ENCODE data around the gene P4HA1.
"Not testable (repeated sequence)": the region's sequence is repeated elsewhere in the genome, so short reads cannot be mapped to it uniquely, and the experiment has no call there.

P4HA1 gene

DNA sequence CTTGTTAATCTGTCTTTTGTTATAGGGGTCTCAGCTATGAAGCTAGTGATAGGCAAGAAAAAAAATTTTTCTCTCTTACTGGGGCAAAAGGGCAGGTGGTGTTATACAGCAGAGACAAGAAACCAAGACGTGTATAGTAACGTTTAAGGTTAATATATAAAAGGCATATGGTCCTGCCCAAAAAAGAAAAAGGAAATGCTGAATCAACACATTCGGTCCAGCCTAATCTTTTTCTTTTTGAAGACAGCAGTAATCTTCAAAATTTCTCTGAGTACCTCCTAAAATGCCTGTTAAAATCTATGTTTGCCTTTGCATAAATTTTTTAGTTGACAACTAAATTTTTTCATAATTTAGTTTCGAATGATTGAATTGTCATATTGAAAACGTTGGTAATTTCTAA is 54.5 kb downstream of the P4HA1 start:
- DNase-seq: no peak

DNA sequence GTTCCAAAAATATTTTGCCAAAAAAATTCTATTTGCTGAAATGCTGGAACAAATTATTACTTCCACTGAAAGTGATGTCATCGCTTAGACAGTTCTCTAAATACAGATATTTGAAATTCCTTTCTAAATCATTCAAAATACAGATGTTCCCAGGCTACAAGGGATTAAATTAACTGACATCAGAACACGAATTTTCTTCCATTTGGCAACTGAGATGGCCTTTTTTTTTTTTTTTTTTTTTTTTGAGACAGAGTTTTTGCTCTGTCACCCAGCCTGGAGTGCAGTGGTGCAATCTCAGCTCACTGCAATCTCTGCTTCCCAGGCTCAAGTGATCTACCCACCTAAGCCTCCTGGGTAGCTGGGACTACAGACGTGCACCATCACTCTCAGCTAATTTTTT is 57.0 kb downstream of the P4HA1 start:
- no peak for DNase-seq

DNA sequence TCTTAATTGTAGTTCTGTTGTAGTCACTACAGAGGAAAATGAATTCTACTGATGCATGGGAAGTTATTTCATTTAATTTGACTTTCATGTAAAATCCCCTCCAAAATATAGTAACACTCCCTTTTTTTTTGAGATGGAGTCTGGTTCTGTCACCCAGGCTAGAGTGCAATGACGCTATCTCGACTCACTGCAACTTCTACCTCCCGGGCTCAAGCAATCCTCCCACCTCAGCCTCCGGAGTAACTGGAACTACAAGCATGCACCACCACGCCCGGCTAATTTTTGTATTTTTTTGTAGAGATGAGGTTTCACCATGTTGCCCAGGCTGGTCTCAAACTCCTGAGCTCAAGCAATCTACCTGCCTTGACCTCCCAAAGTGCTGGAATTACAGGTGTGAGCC is 60.4 kb downstream of the P4HA1 start:
- DNase-seq: not testable (repeated sequence)

DNA sequence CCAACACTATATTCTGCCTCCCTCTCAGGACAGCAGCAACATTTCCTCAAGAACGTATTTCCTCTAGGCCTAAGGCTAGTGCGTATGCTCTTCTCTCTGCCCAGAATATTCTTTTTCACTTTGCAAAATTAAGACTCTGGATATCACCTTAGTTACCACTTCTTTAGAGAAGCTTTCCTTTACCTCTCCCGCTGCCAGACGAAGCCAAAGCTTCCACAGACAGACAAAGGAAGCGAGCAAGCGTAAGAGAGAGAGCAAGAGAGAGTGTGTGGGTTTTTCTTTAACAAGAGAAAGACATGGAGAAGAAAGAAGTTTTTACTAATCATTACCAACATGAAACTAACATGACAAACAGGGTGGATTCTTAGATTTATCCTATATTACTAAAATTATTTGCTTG is 64.1 kb downstream of the P4HA1 start:
- DNase-seq: no peak

DNA sequence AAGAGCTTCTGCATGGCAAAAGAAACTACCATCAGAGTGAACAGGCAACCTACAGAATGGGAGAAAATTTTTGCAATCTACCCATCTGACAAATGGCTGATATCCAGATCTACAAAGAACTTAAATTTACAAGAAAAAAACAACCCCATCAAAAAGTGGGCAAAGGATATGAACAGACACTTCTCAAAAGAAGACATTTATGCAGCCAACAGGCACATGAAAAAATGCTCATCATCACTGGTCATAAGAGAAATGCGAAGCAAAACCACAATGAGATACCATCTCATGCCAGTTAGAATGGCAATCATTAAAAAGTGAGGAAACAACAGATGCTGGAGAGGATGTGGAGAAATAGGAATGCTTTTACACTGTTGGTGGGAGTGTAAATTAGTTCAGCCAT is 70.0 kb downstream of the P4HA1 start:
- DNase-seq: not testable (repeated sequence)

DNA sequence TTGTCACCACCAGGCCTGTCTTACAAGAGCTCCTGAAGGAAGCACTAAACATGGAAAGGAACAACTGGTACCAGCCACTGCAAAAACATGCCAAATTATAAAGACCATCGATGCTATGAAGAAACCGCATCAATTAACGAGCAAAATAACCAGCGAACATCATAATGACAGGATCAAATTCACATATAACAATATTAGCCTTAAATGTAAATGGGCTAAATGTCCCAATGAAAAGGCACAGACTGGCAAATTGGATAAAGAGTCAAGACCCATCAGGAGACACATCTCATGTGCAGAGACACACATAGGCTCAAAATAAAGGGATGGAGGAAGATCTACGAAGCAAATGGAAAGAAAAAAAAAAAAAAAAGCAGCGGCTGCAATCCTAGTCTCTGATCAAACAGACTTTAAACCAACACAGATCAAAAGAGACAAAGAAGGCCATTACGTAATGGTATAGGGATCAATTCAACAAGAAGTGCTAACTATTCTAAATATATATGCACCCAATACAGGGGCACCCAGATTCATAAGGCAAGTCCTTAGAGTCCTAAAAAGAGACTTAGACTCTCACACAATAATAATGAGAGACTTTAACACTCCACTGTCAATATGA is 73.1 kb downstream of the P4HA1 start:
- not testable (repeated sequence) for DNase-seq

DNA sequence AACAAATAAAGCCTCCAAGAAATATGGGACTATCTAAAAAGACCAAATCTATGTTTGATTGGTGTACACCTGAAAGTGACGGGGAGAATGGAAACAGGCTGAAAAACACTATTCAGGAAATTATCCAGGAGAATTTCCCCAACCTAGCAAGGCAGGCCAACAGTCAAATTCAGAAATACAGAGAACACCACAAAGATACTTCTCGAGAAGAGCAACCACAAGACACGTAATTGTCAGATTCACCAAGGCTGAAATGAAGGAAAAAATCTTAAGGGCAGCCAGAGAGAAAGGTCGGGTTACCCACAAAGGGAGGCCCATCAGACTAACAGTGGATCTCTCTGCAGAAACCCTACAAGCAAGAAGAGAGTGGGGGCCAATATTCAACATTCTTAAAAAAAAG is 73.7 kb downstream of the P4HA1 start:
- DNase-seq: not testable (repeated sequence)

DNA sequence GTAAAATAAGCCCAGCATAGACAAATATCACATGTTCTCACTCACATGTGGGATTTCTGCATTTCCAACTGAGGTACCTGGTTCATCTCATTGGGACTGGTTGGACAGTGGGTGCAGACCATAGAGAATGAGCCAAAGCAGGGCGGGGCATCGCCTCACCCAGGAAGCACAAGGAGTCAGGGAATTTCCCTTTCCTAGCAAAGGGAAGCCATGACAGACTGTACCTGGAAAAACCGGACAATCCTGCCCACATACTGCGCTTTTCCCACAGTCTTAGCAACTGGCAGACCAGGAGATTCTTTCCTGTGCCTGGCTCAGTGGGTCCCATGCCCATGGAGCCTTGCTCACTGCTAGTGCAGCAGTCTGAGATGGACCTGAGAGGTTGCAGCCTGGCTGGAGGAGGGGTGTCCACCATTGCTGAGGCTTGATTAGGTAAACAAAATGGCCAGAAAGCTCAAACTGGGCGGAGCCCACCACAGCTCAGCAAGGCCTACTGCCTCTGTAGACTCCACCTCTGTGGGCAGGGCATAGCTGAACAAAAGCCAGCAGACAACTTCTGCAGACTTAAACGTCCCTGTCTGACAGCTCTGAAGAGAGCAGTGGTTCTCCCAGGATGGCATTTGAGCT is 75.0 kb downstream of the P4HA1 start:
- DNase-seq: not testable (repeated sequence)

DNA sequence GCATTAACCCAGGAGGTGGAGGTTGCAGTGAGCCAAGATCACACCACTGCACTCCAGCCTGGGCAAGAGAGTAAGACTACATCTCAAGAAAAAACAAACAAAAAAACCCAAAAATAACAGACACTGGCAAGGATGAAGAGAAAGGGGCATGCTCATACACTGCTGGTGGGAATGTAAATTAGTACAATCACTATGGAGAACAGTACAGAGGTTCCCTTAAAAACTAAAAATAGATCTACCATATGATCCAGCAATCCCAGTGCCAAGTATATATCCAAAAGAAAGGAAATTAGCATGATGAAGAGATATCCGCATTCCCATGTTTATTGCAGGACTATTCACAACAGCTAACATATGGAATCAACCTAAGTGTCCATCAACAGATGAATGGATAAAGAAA is 75.6 kb downstream of the P4HA1 start:
- no peak for DNase-seq

DNA sequence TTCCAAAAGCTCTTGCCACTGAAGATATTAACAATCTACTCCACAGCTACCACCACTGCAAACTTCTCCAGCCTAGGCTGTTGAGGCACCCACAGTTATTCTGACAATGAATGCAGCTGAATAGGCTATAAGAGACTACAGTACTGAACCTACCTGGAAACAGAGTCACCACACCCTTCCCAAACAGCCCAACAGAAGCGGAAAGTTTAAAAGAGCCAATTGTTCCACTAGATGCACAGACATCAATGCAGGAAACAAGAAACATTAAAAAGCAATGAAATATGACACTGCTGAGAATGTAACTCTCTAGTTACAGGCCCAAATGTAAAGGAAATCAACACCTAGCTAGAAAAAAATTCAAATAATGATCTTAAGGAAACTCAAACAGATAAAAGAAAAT is 77.6 kb downstream of the P4HA1 start:
- DNase-seq: no peak

DNA sequence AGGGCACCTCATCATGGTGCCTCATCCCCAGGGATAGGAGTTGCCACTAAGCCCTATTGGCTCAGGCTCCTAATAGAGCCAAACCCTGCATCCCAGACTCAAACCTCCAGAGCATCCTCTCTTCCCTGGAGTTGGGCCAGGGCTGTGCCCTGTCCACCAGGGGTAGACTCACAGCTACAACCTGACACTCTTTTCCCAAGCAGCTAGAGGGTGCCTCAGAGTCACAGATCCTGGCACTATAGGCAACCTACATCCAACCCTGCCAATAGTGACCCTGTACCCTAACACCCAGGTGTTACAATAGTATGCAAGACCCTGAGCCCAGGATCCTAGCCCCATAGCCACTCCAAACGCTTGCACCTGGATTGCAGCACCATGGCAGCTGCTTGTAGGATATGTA is 78.0 kb downstream of the P4HA1 start:
- DNase-seq: no peak

DNA sequence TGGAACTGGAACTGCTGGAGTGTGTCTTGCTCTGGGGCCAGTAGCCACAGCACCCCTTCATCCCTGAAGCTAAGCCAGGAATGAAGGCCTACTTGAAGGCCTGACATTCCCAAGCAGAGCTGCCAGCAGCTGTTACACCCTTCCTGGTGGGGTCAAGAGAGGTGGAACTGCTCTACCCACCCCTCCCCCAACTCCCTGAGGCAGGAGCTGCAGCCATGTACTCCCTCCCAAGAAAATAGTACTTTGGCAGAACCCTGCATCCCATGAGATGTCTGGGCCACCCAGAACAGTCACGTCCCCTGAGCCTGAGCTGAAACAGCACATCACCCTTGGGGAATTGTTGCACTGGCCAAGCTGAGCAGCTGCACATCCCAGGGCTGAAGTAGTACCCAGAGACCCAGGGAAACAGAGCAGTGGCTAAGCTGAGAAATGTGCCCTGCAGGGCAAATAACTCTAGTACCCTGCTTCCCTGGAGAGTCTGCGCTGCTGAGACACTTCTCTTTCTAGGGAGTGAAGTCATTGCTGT is 78.6 kb downstream of the P4HA1 start:
- DNase-seq: no peak

DNA sequence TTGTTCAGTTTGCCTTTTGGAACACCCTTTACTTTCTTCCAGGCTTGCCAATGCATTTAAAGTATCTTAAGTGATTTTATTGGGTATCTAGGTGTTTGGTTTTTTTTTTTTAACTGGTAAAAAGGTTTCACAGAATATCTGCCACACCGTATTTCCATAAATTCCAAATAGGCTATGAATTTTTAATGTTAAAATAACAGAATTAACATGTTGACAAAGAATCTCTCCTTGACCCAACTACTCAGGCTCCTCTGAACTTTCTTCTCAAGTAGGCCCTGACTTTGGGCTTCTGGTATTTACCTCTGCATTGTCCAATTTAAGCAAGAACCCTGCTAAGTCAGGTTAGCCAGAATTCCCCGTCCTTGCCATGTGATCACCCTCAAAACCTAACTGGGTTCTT is 80.9 kb downstream of the P4HA1 start:
- DNase-seq: no peak

DNA sequence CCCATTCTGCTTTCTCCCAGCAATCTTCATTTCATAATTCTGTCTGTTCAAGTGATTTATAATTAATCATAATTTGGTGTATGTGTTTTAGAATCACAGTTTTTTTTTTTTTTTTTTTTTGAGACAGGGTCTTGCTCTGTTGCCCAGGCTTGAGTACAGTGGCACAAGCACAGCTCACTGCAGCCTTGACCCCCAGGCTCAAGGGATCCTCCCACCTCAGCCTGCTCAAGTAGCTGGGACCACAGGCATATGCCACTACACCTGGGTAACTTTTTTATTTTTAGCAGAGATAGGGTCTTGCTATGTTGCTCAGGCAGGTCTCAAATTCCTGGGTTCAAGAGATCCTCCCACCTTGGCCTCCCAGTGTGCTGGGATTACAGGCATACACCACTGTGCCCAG is 92.8 kb downstream of the P4HA1 start:
- no peak for DNase-seq

DNA sequence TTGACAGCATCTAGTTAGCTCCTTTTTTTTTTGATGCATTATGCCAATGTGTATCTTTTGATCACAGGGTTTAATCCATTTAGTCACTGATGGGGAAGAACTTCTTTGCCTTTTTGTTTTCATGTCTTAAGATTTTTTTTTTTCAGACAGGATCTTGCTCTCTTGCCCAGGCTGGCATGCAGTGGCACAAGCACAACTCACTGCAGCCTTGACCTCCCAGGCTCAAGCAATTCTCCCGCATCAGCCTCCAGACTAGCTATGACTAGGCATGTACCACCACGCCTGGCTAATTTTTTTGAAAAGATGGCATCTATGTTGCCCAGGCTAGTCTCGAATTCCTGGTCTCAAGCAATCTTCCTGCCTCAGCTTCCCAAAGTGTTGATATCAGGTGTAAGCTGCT is 95.7 kb downstream of the P4HA1 start:
- DNase-seq: no peak

DNA sequence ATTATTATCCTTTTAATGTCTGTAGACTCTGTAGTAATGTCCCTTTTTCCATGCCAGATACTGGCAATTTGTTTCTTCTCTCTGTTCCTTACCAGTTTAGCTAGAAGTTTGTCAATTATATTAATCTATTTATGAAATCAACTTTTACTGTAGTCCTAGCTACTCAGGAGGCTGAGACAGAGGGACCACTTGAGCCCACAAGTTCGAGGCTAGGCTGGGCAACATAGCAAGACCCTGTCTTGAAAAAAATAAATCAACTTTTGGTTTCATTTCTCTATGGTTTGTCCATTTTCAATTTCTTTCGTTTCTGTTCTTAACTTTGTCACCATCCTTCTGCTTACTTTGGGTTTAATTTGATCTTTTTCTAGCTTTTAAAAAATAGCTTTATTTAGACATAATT is 99.6 kb downstream of the P4HA1 start:
- no peak for DNase-seq

DNA sequence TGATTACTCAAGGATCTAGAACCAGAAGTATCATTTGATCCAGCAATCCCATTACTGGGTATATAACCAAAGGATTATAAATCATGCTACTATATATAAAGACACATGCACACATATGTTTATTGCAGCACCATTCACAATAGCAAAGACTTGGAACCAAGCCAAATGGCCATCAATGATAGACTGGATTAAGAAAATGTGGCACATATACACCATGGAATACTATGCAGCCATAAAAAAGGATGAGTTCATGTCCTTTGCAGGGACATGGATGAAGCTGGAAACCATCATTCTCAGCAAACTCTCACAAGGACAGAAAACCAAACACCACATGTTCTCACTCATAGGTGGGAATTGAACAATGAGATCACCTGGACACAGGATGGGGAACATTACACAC is 101.2 kb downstream of the P4HA1 start:
- not testable (repeated sequence) for DNase-seq

DNA sequence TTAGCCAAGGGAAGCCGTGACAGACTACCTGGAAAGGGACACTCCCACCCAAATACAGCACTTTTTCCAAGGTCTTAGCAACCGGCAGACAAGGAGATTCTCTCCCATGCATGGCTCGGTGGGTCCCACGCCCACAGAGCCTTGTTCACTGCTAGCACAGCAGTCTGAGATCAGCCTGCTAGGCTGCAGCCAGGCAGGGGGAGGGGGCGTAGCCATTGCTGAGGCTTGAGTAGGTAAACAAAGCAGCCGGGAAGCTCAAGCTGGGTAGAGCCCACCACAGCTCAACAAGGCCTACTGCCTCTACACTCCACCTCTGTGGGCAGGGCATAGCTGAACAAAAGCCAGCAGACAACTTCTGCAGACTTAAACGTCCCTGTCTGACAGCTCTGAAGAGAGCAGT is 106.9 kb downstream of the P4HA1 start:
- DNase-seq: not testable (repeated sequence)

DNA sequence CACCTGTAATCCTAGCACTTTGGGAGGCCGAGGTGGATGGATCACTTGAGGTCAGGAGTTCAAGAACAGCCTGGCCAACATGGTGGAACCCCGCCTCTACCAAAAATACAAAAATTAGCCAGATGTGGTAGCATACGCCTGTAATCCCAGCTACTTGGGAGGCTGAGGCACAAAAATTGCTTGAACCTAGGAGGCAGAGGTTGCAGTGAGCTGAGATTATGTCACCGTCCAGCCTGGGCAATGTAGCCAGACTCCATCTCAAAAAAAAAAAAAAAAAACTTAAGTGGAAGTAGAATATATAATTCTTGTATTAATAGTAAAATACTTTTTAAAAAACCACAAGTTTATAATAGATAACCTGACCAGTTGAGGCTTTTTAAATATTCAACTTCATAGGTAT is 112.0 kb downstream of the P4HA1 start:
- not testable (repeated sequence) for DNase-seq

DNA sequence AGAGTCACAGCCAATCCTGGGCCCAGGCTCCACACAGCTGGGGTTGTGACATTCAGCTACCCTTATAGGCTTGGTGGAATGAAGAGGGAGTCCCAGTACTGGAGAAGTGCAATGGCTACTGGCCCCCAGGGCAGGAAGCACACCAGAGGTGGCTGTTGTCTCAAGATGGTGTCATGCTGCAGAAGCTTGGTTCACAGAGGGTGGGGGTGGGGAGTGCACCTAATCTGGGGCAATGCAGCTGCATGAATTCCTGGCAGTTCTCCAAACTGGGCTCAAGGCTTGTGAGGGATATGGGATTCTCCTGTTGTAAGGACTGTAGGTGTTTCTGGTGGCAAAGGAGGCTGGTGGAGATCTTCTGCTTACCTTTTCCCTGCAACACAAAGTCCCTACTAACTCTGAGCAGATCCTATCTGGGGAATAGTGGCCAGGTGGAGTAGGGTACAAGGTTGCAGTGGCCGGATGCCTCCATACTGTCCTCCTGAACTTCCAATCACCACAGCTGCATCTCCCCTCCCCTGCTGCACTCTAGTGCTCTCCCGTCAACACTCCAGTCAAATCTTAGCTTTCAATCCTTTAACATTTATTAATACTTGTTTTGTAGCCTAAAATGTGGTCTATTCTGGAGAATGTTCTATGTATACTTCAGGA is 114.7 kb downstream of the P4HA1 start:
- no peak for DNase-seq

DNA sequence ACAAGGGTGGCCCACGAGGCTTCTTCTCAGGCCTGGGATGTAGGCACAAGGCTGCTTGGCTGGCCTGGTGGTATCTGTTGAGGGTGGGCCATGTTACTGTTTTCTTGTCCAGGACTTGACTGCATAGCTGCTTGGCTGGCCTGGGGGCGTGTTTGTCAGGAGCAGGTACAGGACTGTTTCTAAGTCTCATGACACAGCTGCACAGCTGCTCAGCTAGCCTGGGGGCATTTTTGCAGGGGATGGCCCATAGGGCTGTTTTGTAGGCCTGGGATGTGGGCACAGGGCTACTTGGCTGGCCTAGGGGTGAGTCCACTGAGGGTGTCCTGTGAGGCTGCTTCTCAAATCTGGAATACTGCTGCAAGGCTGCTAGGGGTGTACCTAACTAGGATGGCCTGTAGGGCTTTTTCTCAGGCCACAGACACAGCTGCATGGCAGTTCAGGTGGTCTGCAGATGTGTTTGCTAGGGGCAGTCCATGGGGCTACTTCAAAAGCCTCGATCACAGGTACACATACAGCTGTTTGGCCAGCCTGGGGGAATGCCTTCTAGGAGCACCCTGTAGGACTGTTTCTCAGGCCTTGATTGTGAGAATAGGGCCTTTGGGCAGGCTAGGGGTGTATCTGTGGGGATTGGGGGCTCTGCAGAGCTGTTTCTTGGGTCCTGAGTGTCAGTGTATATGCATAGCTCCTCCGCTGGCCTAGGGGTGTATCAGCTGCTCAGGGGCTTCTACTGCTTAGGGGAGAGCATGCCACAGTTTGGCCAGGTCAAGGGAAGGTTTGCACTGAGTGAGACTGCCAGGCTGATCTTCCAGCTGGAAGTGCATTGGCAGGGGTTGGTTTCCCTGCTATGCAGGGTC is 115.4 kb downstream of the P4HA1 start:
- no peak for DNase-seq

DNA sequence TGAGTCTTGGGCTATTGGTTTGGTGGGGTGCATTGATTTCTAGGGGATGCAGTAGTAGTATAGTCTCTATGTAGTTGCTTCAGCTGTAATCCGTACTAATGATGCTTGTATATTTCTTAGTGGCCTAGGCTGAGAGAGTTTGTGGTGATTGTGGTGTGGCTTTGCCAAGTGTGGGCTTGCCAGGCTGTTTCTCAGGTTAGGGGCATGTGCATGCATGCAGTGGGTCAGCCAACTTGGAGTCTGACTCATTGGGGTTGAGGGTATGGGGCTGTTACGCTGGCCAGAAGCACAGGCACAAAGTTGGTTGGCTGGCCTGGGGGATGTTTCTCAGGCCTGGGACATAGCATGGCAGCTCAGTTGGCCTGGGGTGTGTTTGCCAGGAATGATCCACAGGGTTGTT is 116.3 kb downstream of the P4HA1 start:
- DNase-seq: no peak

DNA sequence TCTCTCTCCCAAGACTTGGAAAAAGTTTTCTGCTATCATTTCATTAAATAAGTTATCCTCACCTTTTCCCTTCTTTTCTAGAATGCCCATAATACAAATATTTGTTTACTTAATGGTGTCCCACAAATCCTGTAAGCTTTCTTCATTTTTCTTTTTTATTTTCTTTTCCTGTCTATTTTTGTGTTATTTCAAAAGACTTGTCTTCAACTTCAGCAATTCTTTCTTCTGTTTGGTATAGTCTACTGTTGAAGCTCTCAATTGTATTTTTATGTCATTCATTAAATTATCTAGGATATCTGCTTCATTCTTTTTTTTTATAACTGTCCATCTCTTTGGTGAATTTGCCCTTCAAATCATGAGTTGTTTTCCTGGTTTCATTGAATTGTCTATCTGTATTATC is 117.0 kb downstream of the P4HA1 start:
- no peak for DNase-seq

Measured in stimulated activated naive CD4-positive, alpha-beta T cell treated with Interleukin-2 at 50 U/mL for 16 hours (primary cell).